HCT116 (cell line): ENCODE measurements around the gene ZNF432. TPM values are rescaled to one million over a fixed set of nuclear protein-coding genes. Genes with fewer than 3 reads are reported as not detected.

Experiments
- ATAC-seq: fragments of 200-7000 bp; cut with Tn5 transposase; 2 replicates; pipeline ENCODE4 v1.9.1; 2020; ENCODE audit warnings: mild to moderate bottlenecking, moderate library complexity
- BruUV-seq: library from RNA; stranded (reverse); fragments of 400-500 nt; replicated peaks from 2 replicates; lab custom pipeline; 2021; lab: Mats Ljungman, UMichigan
- CTCF ChIA-PET: fragments of 300-600 bp; sonication (Branson Sonifier 250); formaldehyde crosslinking; loops from one replicate; lab custom pipeline; 2021; ENCODE audit warnings: antibody characterized with exemption; lab: Charles Lee
- POLR2A ChIA-PET: fragments of 300-600, 350-600 bp; sonication (Branson Sonifier 250); formaldehyde crosslinking; loops from one replicate; lab custom pipeline; 2021; ENCODE audit warnings: antibody characterized with exemption; lab: Charles Lee
- RAD21 ChIA-PET, 2 experiments: fragments of 300-600 bp; sonication (Branson Sonifier 250); formaldehyde crosslinking; loops; one replicate each; lab custom pipeline; 2023; ENCODE audit warnings: low total read pairs in 2 of 2; ENCODE audit not compliant: uncharacterized antibody in 2 of 2, unreplicated experiment in 2 of 2, low non-redundant PET in 1 of 2; lab: Charles Lee
- DNase-seq: peaks from one replicate; pipeline ENCODE4 v3.0.0-alpha.2; 2010; ENCODE audit warnings: low read depth, low spot score
- H2AFZ ChIP-seq: fragments of 200-600 bp; shearing (Covaris generic), sonication (generic); 2 replicates; pipeline ENCODE4 v1.6.1; 2017; ENCODE audit warnings: low read depth, mixed run types, mixed read lengths, antibody characterized with exemption, low read length; ENCODE audit not compliant: poor library complexity, severe bottlenecking
- H3K27ac ChIP-seq: 2 replicates; pipeline ENCODE4 v1.5.1; 2012; ENCODE audit warnings: low read depth, low read length
- H3K27me3 ChIP-seq: fragments of 200-600 bp; sonication (generic); 2 replicates; pipeline ENCODE4 v1.6.1; 2016; ENCODE audit warnings: mixed run types, low read length, mixed read lengths; ENCODE audit not compliant: insufficient read depth
- H3K36me3 ChIP-seq, 2 experiments: fragments of 200-500 bp in 1 of 2; fragments of 200-600 bp in 1 of 2; sonication (Bioruptor generic) in 1 of 2; sonication (generic) in 1 of 2; 2 replicates each; pipeline versions ENCODE4 v1.5.1 to v1.6.1; 2014 to 2016; ENCODE audit warnings: low read length in 2 of 2, inconsistent platforms in 1 of 2, mixed read lengths in 1 of 2, mixed run types in 1 of 2; ENCODE audit not compliant: insufficient read depth in 2 of 2, control insufficient read depth in 1 of 2
- H3K4me1 ChIP-seq, 2 experiments: fragments of 200-600 bp in 1 of 2; sonication (generic) in 1 of 2; 2 replicates each; pipeline versions ENCODE4 v1.5.1 to v1.6.1; 2012 to 2017; ENCODE audit warnings: low read length in 2 of 2, inconsistent platforms in 1 of 2, mild to moderate bottlenecking in 1 of 2, mixed read lengths in 1 of 2, mixed run types in 1 of 2, moderate library complexity in 1 of 2; ENCODE audit not compliant: insufficient read depth in 2 of 2, control insufficient read depth in 1 of 2
- H3K4me2 ChIP-seq: fragments of 200-600 bp; sonication (generic); 2 replicates; pipeline ENCODE4 v1.6.1; 2017; ENCODE audit warnings: mixed run types, low read length, mixed read lengths
- H3K4me3 ChIP-seq, 2 experiments: fragments of 200-600 bp in 1 of 2; sonication (generic) in 1 of 2; replicated peaks in 1 of 2; 2 replicates each; pipeline ENCODE4 v1.5.1; 2011 to 2016; ENCODE audit warnings: low read length in 2 of 2, control low read depth in 1 of 2, low read depth in 1 of 2, mild to moderate bottlenecking in 1 of 2, mixed read lengths in 1 of 2, mixed run types in 1 of 2
- H3K79me2 ChIP-seq: fragments of 200-600 bp; sonication (generic); 2 replicates; pipeline ENCODE4 v1.6.1; 2017; ENCODE audit warnings: mild to moderate bottlenecking, mixed run types, low read length, moderate library complexity, mixed read lengths; ENCODE audit not compliant: insufficient read depth
- H3K9ac ChIP-seq: fragments of 200-600 bp; sonication (generic); 2 replicates; pipeline ENCODE4 v1.6.1; 2016; ENCODE audit warnings: low read length, mixed read lengths
- H3K9me2 ChIP-seq: fragments of 200-600 bp; sonication (generic), shearing (Covaris generic); 2 replicates; pipeline ENCODE4 v1.6.1; 2017; ENCODE audit warnings: mixed run types, mild to moderate bottlenecking, moderate library complexity; ENCODE audit not compliant: insufficient read depth
- H3K9me3 ChIP-seq, 2 experiments: fragments of 200-500 bp in 1 of 2; fragments of 200-600 bp in 1 of 2; sonication (Bioruptor generic) in 1 of 2; sonication (generic) in 1 of 2; 2 replicates each; pipeline ENCODE4 v1.6.1; 2014 to 2017; ENCODE audit warnings: low read length in 2 of 2, mixed read lengths in 2 of 2, inconsistent platforms in 1 of 2, low read depth in 1 of 2, mild to moderate bottlenecking in 1 of 2, mixed run types in 1 of 2, moderate library complexity in 1 of 2; ENCODE audit not compliant: control insufficient read depth in 1 of 2, insufficient read depth in 1 of 2
- H4K20me1 ChIP-seq: fragments of 200-600 bp; sonication (generic), shearing (Covaris generic); 2 replicates; pipeline ENCODE4 v1.6.1; 2017; ENCODE audit warnings: mixed run types, mild to moderate bottlenecking, moderate library complexity; ENCODE audit not compliant: insufficient read depth
- CEBPB ChIP-seq: IDR thresholded peaks from 2 replicates; pipeline ENCODE4 v1.6.1; 2012; ENCODE audit warnings: low read depth
- EGR1 ChIP-seq: IDR thresholded peaks from 2 replicates; pipeline ENCODE4 v1.6.1; 2012; ENCODE audit warnings: low read depth
- ELF1 ChIP-seq: IDR thresholded peaks from 2 replicates; pipeline ENCODE4 v1.6.1; 2012; ENCODE audit warnings: low read depth, borderline replicate concordance
- POLR2A ChIP-seq: IDR thresholded peaks from 2 replicates; pipeline ENCODE4 v1.7.0; 2011; ENCODE audit warnings: borderline replicate concordance; ENCODE audit not compliant: insufficient read depth, insufficient read length; ENCODE audit errors: extremely low read depth
- SP1 ChIP-seq: IDR thresholded peaks from 2 replicates; pipeline ENCODE4 v1.6.1; 2012; ENCODE audit warnings: low read depth
- SRF ChIP-seq: IDR thresholded peaks from 2 replicates; pipeline ENCODE4 v1.6.1; 2012; ENCODE audit warnings: low read depth
- YY1 ChIP-seq: IDR thresholded peaks from 2 replicates; pipeline ENCODE4 v1.6.1; 2011; ENCODE audit warnings: low read length, low read depth, moderate library complexity, mild to moderate bottlenecking; ENCODE audit not compliant: insufficient replicate concordance; ENCODE audit errors: extremely low read depth
- ZBTB33 ChIP-seq: IDR thresholded peaks from 2 replicates; pipeline ENCODE4 v1.6.1; 2011; ENCODE audit warnings: mild to moderate bottlenecking, low read length, moderate library complexity; ENCODE audit not compliant: insufficient replicate concordance; ENCODE audit errors: extremely low read depth
- intact Hi-C: fragments of 100-400 bp; cut with micrococcal nuclease; formaldehyde crosslinking; loops from 2 replicates; pipeline ENCODE4 v1.10.0; 2022
- total RNA-seq: library from RNA; stranded (reverse); gene quantifications from one replicate; pipeline ENCODE4 v1.2.1, GENCODE V29; 2021; ENCODE audit not compliant: unreplicated experiment

The ZNF432 gene
- total RNA-seq, 1 experiment from 2014 or later = 0.64 TPM

- peak; percentile 90 for DNase-seq
- peak; percentile 95 for ATAC-seq
- intact Hi-C loops = loop anchor here (1.0 kb wide), 2 partner anchors 42 to 59 kb away; partner anchors contain the start of genes ZNF613 and ZNF614
- Histone ChIP-seq H3K4me3 (peak within 1 kb of the TSS; percentile 53 to 65), H3K4me1 (peaks cover 3 to 7% of the 10 kb centered on the region in 2 experiments; a peak in 1 of 4 replicates), H3K9me2 (no peaks in the 10 kb centered on the region), H2AFZ (peak within 1 kb of the TSS; percentile 68), H4K20me1 (no peaks in the 10 kb centered on the region), H3K27ac (peak within 1 kb of the TSS; percentile 44), H3K9me3 (peaks cover 22 to 40% of the 10 kb centered on the region in 2 experiments; a peak in 3 of 4 replicates), H3K27me3 (no peaks in the 10 kb centered on the region), H3K9ac (peak within 1 kb of the TSS; percentile 19; the same call in 1 of the 2 replicates), H3K36me3 (no peaks in the 10 kb centered on the region), H3K79me2 (no peaks in the 10 kb centered on the region), H3K4me2 (peak within 1 kb of the TSS; percentile 74)
- ChIA-PET CTCF (no interaction called here), RAD21 (no interaction called here), POLR2A (no interaction called here)
- TF ChIP-seq YY1 = peak; percentile 100
- no peak for TF ChIP-seq POLR2A
- TF ChIP-seq EGR1 = peak; percentile 90
- TF ChIP-seq ELF1 = peak; percentile 95
- TF ChIP-seq CEBPB = no peak
- TF ChIP-seq ZBTB33 = peak; percentile 42
- peak; percentile 52; the same call in 1 of the 2 replicates for TF ChIP-seq SRF
- TF ChIP-seq SP1 = peak; percentile 75
- TSS peak; percentile 74 for BruUV-seq
These were observed 62.0 kb downstream of the ZNF432 start, which contains the start of gene ZNF350 for GRCh38 chr19:51986309-51987291. Gene ZNF350, minus strand, starts transcription at chr19:51986840. Its CDS starts 12,480 bp downstream, at chr19:51974360.
